Astrocyte of the spinal cord (primary cell): ENCODE results near the gene SART3.

Experiments
- DNase-seq: peaks from one replicate; pipeline ENCODE4 v3.0.0; 2011; ENCODE audit warnings: low read depth, low spot score
- H3K4me3 ChIP-seq: 2 replicates; pipeline ENCODE4 v1.5.1; 2011; ENCODE audit warnings: low read depth, mild to moderate bottlenecking, low read length, moderate library complexity
- CTCF ChIP-seq: IDR thresholded peaks from 2 replicates; pipeline ENCODE4 v1.5.1; 2012; ENCODE audit warnings: low read depth, mild to moderate bottlenecking, low read length, inconsistent platforms
- in situ Hi-C: cut with HindIII; loops from 2 replicates; pipeline ENCODE4 v1.10.0; 2017; ENCODE audit warnings: low sequenced_read_pairs

The SART3 gene

GRCh38 chr12:108560752-108561719 is at the start of gene SART3:
SART3 (minus strand) TSS chr12:108561173; CDS start chr12:108561154, 19 bp downstream.
- in situ Hi-C loops, result no loop called here
- TF ChIP-seq CTCF, result no peak
- H3K4me3 ChIP-seq, result peak within 1 kb of the TSS; percentile 99
- peak; percentile 93 for DNase-seq

DNA sequence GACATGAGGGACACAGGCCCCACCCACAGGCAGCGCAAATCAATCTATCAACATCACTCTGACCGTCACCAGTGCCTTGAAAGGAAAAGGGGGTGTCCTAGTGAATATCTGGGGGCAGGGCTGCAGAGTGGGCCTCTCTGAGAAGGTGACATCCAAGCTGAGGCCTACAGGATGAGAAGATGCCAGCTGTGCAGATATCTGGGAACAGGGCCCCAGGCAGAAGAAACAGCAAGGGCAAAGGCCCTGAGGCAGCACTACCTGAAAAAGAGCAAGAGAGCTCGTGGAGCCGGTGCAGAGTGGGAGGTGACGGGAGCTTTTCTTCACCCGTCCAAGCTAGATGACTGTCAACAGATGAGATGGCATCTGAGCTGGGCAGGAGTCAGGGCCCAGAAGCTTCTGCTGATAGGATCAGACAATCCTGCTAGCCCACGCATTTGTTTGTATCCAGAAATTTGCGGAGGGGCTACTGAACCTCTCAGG is 49.4 kb upstream of the SART3 start:
- no peak overlapping the region for H3K4me3 ChIP-seq
- TF ChIP-seq CTCF, result no peak
- no peak for DNase-seq
- in situ Hi-C loops, result no loop called here

DNA sequence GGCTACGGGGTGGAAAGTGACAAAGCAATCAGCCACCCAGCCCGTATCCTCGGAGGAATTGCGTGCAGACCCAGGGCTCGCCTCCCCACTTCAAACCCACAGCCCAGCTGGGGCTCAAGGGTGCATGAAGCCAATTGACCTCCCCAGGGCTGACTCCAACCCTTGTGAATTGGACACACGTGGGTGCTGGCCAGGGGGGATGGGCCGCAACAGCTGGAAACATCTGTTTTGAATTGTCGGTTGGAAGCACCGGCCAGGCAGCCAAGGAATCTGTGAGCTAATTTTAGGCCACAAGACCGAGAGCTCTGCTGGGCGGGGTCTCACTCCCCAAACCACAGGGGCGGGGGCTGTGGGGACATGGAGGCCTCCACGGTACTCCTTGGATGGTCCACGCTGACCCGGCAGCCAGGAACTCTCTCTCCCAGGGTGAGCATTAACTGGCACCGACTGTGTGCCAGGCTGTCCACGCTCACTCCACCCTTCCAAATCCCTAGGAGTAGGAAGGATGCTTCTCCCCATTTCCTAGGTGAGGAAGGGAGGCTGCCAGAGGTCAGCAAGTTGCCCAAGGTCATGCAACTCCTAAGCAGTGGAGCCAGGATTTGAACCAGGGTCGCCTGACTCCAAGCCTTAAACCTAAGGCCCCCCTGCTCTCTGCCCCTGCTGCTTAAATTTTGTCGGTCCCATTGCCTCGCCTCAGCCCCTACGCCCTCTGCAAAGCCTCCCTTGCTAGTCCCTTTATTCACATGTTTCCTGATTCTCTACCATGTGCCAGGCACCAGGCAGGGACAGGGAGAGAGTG is 48.8 kb upstream of the SART3 start:
- peak; percentile 84 for DNase-seq
- no peak for TF ChIP-seq CTCF
- H3K4me3 ChIP-seq, result no peak overlapping the region
- in situ Hi-C loops, result no loop called here

DNA sequence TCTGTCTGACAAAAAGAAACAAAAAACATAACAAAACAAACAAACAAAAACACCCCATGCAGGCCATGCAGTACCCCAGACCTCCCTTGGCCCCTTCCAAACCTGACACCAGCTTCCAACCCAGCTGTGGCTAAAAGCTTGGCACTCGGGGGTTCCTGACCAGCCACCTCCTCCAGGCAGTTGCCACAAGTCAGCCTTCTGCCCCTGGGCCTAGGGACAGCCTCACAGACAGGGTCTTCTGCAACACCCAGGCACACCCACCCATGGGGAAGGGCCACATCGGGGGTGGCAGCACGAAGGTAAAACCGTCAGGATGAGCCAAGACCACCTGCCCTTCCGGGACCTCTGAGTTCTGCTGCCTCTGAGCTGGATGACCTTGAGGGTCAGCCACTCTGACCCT is 47.6 kb upstream of the SART3 start:
- H3K4me3 ChIP-seq, result no peak overlapping the region
- in situ Hi-C loops, result no loop called here
- no peak for DNase-seq
- no peak for TF ChIP-seq CTCF

- in situ Hi-C loops, result no loop called here
- no peak overlapping the region for H3K4me3 ChIP-seq
- no peak for TF ChIP-seq CTCF
- no peak for DNase-seq
Observed at GRCh38 chr12:108607981-108608600, 47.1 kb upstream of the SART3 start.

GRCh38 chr12:108606492-108606891 is 45.5 kb upstream of the SART3 start:
- H3K4me3 ChIP-seq, result no peak overlapping the region
- in situ Hi-C loops, result no loop called here
- TF ChIP-seq CTCF, result no peak
- DNase-seq, result no peak
